Skeletal muscle satellite cell (primary cell): ENCODE measurements around the gene SMNDC1. TPM values are rescaled to one million over a fixed set of nuclear protein-coding genes. Genes with fewer than 3 reads are reported as not detected.

ENCODE experiments used
- H3K27me3 ChIP-seq: 2 replicates; pipeline ENCODE4 v1.7.0; 2013; ENCODE audit warnings: low read length; ENCODE audit not compliant: control insufficient read depth, insufficient read depth
- H3K36me3 ChIP-seq: 2 replicates; pipeline ENCODE4 v1.7.0; 2013; ENCODE audit warnings: mild to moderate bottlenecking, control low read depth, low read length; ENCODE audit not compliant: insufficient read depth
- H3K4me1 ChIP-seq: 2 replicates; pipeline ENCODE4 v1.7.0; 2013; ENCODE audit warnings: low read length; ENCODE audit not compliant: control insufficient read depth, insufficient read depth
- H3K4me2 ChIP-seq: 2 replicates; pipeline ENCODE4 v1.7.0; 2013; ENCODE audit warnings: mild to moderate bottlenecking, low read length
- H3K4me3 ChIP-seq: 2 replicates; pipeline ENCODE4 v1.7.0; 2013; ENCODE audit warnings: low read length
- H3K9ac ChIP-seq: 2 replicates; pipeline ENCODE4 v1.7.0; 2013; ENCODE audit warnings: mild to moderate bottlenecking, low read depth, low read length, moderate library complexity
- H3K9me3 ChIP-seq: replicated peaks from 2 replicates; pipeline ENCODE4 v1.7.0; 2013; ENCODE audit warnings: mild to moderate bottlenecking, control low read depth, low read length
- total RNA-seq: library from RNA; depleted of rRNA; stranded (reverse); fragments of >200 nt; gene quantifications from 2 replicates; pipeline ENCODE4 v1.2.3, GENCODE V29; 2012; rRNA removed

Gene SMNDC1
- 5.2 and 8.9 TPM in 2 replicates for total RNA-seq

DNA sequence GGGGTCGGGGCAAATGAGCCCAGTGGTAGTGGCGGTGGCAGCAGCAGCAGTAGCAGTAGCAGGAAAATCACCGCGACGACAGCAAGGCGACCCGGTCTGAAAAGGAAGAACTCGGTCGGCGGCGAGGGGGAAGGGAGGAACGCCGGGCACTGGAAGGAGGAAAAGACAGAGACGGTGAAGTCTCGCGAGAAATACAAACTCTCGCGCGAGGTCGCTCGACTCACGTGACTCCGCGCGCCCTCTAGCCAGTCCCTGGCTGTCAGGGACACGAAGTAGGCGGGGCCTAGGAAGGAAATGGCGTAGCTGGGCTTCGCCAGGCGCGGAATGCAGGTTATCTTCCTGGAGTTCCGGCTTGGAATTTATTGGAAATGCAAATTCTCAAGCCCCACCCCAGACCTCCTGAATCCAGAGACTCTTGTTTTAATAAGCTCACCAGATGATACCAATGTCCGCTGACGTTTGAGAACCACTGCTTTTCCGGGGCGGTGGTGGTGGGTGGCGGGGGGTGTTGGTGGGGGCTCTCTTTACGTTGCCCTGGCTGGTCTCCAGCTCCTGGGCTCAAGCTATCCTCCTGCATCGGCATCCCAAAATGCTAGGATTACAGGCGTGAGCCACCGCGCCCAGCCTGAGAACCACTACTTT lies at the start of gene SMNDC1:
Gene SMNDC1, minus strand, starts transcription at position 141 of the 642 bp plus-strand sequence. CDS start 1,333 bp downstream, outside the sequence.
- Histone ChIP-seq H3K36me3 (peaks cover 34% of the 10 kb centered on the region), H3K4me1 (peaks cover 22% of the 10 kb centered on the region), H3K9me3 (no peaks in the 10 kb centered on the region), H3K4me3 (peak within 1 kb of the TSS; percentile 80), H3K27me3 (no peaks in the 10 kb centered on the region), H3K4me2 (peak within 1 kb of the TSS; percentile 83), H3K9ac (peak within 1 kb of the TSS; percentile 99)

- Histone ChIP-seq H3K9ac (peak overlapping the region; percentile 83), H3K4me3 (peak overlapping the region; percentile 30), H3K36me3 (no peaks in the 10 kb centered on the region), H3K4me1 (peaks cover 67% of the 10 kb centered on the region), H3K27me3 (no peaks in the 10 kb centered on the region), H3K4me2 (peak overlapping the region; percentile 67), H3K9me3 (no peaks in the 10 kb centered on the region)
Measured at GRCh38 chr10:110354322-110354766, 49.6 kb upstream of the SMNDC1 start.

DNA sequence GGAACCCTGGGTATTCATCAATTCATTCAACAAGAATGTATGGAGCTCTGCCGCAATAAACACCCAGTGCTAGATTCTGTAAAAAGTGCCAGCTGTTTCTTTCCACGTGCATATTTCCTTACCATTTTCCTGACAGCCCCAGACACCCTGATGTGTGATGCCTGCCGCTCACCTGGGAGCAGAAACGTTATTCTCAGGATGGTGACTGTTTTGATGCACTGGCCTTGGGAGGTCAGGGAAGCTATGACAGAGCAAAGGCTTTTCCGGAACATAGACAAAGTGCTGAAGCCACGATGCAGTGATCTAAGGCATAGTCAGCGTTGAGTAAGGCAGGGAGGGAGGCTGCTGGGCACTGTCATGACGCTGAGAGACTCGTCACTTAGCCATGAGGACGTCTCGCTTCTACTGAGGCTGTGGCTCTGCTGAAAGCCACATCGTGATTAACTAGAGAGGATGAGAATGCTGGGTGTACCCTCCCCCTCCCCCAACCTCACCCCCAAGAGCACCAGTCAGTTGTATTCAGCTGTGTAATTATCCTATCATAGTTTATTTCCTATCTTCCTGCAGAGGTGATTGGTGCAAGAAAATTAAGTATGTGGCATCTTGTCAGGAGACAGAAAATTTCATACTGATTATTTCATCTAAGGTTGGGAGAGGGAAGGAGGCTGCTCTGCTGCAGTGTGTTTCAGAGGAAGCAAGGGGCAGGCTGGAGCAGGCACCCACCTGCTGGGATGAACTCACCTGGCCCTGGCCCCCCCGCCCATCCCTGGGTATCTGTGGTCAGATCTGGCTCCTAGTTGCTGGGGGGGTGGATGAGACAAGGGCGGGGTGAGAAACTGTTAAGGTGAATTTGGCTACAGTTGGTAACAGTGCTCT lies 48.8 kb upstream of the SMNDC1 start:
- no peaks in the 10 kb centered on the region for H3K9me3 ChIP-seq
- peaks cover 61% of the 10 kb centered on the region for H3K4me1 ChIP-seq
- H3K27me3 ChIP-seq: no peaks in the 10 kb centered on the region
- peak overlapping the region; percentile 67 for H3K4me2 ChIP-seq
- peak overlapping the region; percentile 83 for H3K9ac ChIP-seq
- no peaks in the 10 kb centered on the region for H3K36me3 ChIP-seq
- peak overlapping the region; percentile 30 for H3K4me3 ChIP-seq

GRCh38 chr10:110352930-110353243 lies 48.2 kb upstream of the SMNDC1 start:
- peak overlapping the region; percentile 67 for H3K4me2 ChIP-seq
- peak overlapping the region; percentile 83 for H3K9ac ChIP-seq
- peak overlapping the region; percentile 26 for H3K4me3 ChIP-seq
- H3K36me3 ChIP-seq: no peaks in the 10 kb centered on the region
- H3K27me3 ChIP-seq: no peaks in the 10 kb centered on the region
- peaks cover 55% of the 10 kb centered on the region for H3K4me1 ChIP-seq
- no peaks in the 10 kb centered on the region for H3K9me3 ChIP-seq

DNA sequence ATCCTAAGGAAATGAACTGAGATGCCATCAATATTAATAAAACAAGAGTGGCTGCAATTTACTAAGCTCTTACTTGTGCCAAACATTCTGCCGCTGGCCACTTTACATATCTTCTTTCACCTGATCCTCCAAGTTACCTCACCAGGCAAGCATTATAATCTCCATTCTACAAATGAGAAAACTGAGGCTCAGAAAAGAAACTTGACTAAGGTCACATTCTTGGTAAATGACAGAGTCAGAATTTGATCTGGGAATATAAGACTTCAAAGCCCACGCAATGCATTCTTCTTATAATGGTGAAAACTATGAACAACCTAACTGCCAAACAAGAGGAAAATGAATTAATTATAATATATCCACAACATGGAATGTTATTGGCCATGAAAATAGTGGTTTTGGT lies 46.1 kb upstream of the SMNDC1 start:
- H3K4me2 ChIP-seq: no peak overlapping the region

GRCh38 chr10:110349831-110350230 lies 45.1 kb upstream of the SMNDC1 start:
- H3K36me3 ChIP-seq: no peaks in the 10 kb centered on the region
- no peak overlapping the region for H3K4me2 ChIP-seq
- H3K4me1 ChIP-seq: peaks cover 38% of the 10 kb centered on the region
- H3K27me3 ChIP-seq: no peaks in the 10 kb centered on the region
- H3K4me3 ChIP-seq: no peak overlapping the region
- H3K9ac ChIP-seq: peak overlapping the region; percentile 3
- no peaks in the 10 kb centered on the region for H3K9me3 ChIP-seq

More for the DNA sequence above, 46.1 kb upstream of the SMNDC1 start:
- no peaks in the 10 kb centered on the region for H3K36me3 ChIP-seq
- no peaks in the 10 kb centered on the region for H3K27me3 ChIP-seq
- no peaks in the 10 kb centered on the region for H3K9me3 ChIP-seq
- H3K4me1 ChIP-seq: peaks cover 42% of the 10 kb centered on the region
- H3K4me3 ChIP-seq: no peak overlapping the region
- no peak overlapping the region for H3K9ac ChIP-seq

- Histone ChIP-seq H3K36me3 (no peaks in the 10 kb centered on the region), H3K27me3 (no peaks in the 10 kb centered on the region), H3K4me3 (no peak overlapping the region), H3K9me3 (no peaks in the 10 kb centered on the region), H3K4me1 (peaks cover 34% of the 10 kb centered on the region), H3K9ac (no peak overlapping the region), H3K4me2 (no peak overlapping the region)
Measured at GRCh38 chr10:110349386-110349785, 44.7 kb upstream of the SMNDC1 start.

GRCh38 chr10:110348336-110348735 lies 43.6 kb upstream of the SMNDC1 start:
- Histone ChIP-seq H3K4me3 (no peak overlapping the region), H3K4me2 (no peak overlapping the region), H3K9me3 (no peaks in the 10 kb centered on the region), H3K9ac (no peak overlapping the region), H3K36me3 (no peaks in the 10 kb centered on the region), H3K4me1 (peaks cover 26% of the 10 kb centered on the region), H3K27me3 (no peaks in the 10 kb centered on the region)

DNA sequence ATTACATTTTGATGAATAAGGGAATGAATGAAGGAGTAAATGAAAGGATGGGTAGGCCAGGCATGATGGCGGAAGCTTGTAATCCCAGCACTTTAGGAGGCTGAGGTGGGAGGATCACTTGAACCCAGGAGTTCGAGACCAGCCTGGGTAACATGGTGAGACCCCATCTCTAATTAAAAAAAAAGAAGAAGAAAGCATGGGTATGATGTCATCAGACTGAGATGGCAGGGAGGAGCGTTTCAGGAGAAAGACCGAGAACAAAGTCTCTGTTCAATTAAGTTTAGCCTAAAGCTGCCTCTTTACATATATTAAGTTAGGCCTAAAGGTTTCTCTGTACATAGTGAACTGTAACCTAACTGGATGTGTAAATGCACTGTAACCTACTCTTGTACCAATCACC lies 42.2 kb upstream of the SMNDC1 start:
- Histone ChIP-seq H3K36me3 (no peaks in the 10 kb centered on the region), H3K9ac (no peak overlapping the region), H3K4me3 (no peak overlapping the region), H3K4me1 (peaks cover 15% of the 10 kb centered on the region), H3K27me3 (no peaks in the 10 kb centered on the region), H3K9me3 (no peaks in the 10 kb centered on the region), H3K4me2 (no peak overlapping the region)

DNA sequence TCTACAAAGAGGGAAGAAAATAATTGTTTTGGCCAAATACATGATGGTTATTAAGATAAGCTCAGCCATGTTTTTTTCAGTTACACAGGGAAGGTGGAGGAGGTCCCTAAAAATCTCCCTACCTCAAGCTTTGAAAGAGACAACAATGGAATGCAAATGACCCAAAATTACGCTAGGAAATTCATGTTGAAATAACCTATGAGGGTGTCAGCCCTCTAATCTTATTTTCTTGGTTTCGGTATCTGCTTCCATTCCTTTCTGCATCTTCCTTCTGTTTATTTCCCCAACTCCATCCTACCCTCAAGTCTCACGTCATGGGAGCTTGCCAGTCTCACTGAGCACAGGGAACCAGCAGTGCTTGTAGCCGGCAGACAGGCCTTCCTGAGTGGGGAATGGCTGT lies 40.6 kb upstream of the SMNDC1 start:
- Histone ChIP-seq H3K4me2 (no peak overlapping the region), H3K4me1 (peaks cover 9% of the 10 kb centered on the region), H3K9me3 (no peaks in the 10 kb centered on the region)

GRCh38 chr10:110344622-110345021 lies 39.9 kb upstream of the SMNDC1 start:
- Histone ChIP-seq H3K9ac (no peak overlapping the region), H3K4me2 (no peak overlapping the region), H3K27me3 (no peaks in the 10 kb centered on the region), H3K4me3 (no peak overlapping the region), H3K4me1 (peaks cover 2% of the 10 kb centered on the region), H3K36me3 (no peaks in the 10 kb centered on the region), H3K9me3 (no peaks in the 10 kb centered on the region)

More for the DNA sequence above, 40.6 kb upstream of the SMNDC1 start:
- no peaks in the 10 kb centered on the region for H3K36me3 ChIP-seq
- no peak overlapping the region for H3K4me3 ChIP-seq
- H3K27me3 ChIP-seq: no peaks in the 10 kb centered on the region
- no peak overlapping the region for H3K9ac ChIP-seq
